HepG2 (cell line): ENCODE data around the gene KLKB1. TPM values are rescaled to one million over a fixed set of nuclear protein-coding genes. Genes with fewer than 3 reads are reported as not detected.

Source experiments
- CEBPG ChIP-seq: IDR thresholded peaks from 2 replicates; pipeline ENCODE4 v1.6.1; 2016
- DBP ChIP-seq: sonication (generic); formaldehyde crosslinking; IDR thresholded peaks from 2 replicates; pipeline ENCODE4 v1.4.0; 2020; ENCODE audit warnings: missing genetic modification reagents; ENCODE audit errors: not compliant biosample characterization
- HMGA1 ChIP-seq: sonication (generic); formaldehyde crosslinking; conservative IDR thresholded peaks from 2 replicates; pipeline ENCODE4 v1.4.0; 2020; ENCODE audit warnings: missing genetic modification reagents
- KAT2B ChIP-seq: fragments of 150-350 bp; IDR thresholded peaks from 2 replicates; pipeline ENCODE4 v1.6.1; 2014; ENCODE audit warnings: low read depth, low read length, borderline replicate concordance
- KDM1A ChIP-seq: IDR thresholded peaks from 2 replicates; pipeline ENCODE4 v1.6.1; 2016; ENCODE audit warnings: missing compliant biosample characterization
- KDM4B ChIP-seq: sonication (generic); formaldehyde crosslinking; IDR thresholded peaks from 2 replicates; pipeline ENCODE4 v1.4.0; 2020; ENCODE audit warnings: missing genetic modification reagents
- KLF15 ChIP-seq: sonication (generic); formaldehyde crosslinking; IDR thresholded peaks from 2 replicates; pipeline ENCODE4 v1.8.1; 2023; ENCODE audit warnings: borderline replicate concordance, mild to moderate bottlenecking, inconsistent platforms, missing genetic modification reagents, mixed read lengths
- KMT2A ChIP-seq: sonication (generic); formaldehyde crosslinking; IDR thresholded peaks from 2 replicates; pipeline ENCODE4 v1.4.0; 2020; ENCODE audit warnings: missing genetic modification reagents
- MTA1 ChIP-seq: sonication (generic); formaldehyde crosslinking; IDR thresholded peaks from 2 replicates; pipeline ENCODE4 v1.4.0; 2020; ENCODE audit warnings: missing genetic modification reagents, mild to moderate bottlenecking, borderline replicate concordance
- MTERF4 ChIP-seq: sonication (generic); formaldehyde crosslinking; IDR thresholded peaks from 2 replicates; pipeline ENCODE4 v1.8.0; 2023; ENCODE audit warnings: mild to moderate bottlenecking, missing genetic modification reagents
- MXD3 ChIP-seq: IDR thresholded peaks from 2 replicates; pipeline ENCODE4 v1.6.1; 2016; ENCODE audit warnings: mild to moderate bottlenecking, missing biosample characterization, missing genetic modification reagents
- MYC ChIP-seq: sonication (generic); formaldehyde crosslinking; IDR thresholded peaks from 2 replicates; pipeline ENCODE4 v1.9.0; 2021; ENCODE audit warnings: missing genetic modification reagents, borderline replicate concordance
- NBN ChIP-seq: fragments of 450-650 bp; conservative IDR thresholded peaks from 2 replicates; pipeline ENCODE4 v1.6.1; 2017
- NCOR1 ChIP-seq: fragments of 200-600 bp; sonication (generic); IDR thresholded peaks from 2 replicates; pipeline ENCODE4 v1.7.0; 2017; ENCODE audit warnings: antibody characterized with exemption, low read length, borderline replicate concordance
- PCBP2 ChIP-seq: fragments of 200-400 bp; formaldehyde crosslinking; optimal IDR thresholded peaks from 2 replicates; pipeline ENCODE3; 2018; ENCODE audit warnings: low read length, low read depth; ENCODE audit not compliant: poor library complexity, severe bottlenecking
- PREB ChIP-seq: sonication (generic); formaldehyde crosslinking; IDR thresholded peaks from 2 replicates; pipeline ENCODE4 v1.4.0; 2020; ENCODE audit warnings: missing genetic modification reagents
- REPIN1 ChIP-seq: sonication (generic); formaldehyde crosslinking; IDR thresholded peaks from 2 replicates; pipeline ENCODE4 v1.8.0; 2022; ENCODE audit warnings: missing genetic modification reagents, low read depth, mild to moderate bottlenecking, borderline replicate concordance
- RXRB ChIP-seq: IDR thresholded peaks from 2 replicates; pipeline ENCODE4 v1.6.1; 2016; ENCODE audit warnings: borderline replicate concordance, missing genetic modification reagents, missing compliant biosample characterization
- SMAD9 ChIP-seq: sonication (generic); formaldehyde crosslinking; IDR thresholded peaks from 2 replicates; pipeline ENCODE4 v1.5.1; 2020; ENCODE audit warnings: mild to moderate bottlenecking, missing genetic modification reagents
- SRSF1 ChIP-seq: fragments of 200-400 bp; formaldehyde crosslinking; optimal IDR thresholded peaks from 2 replicates; pipeline ENCODE3; 2017; ENCODE audit warnings: mild to moderate bottlenecking, low read depth, low read length, moderate library complexity
- ZBTB44 ChIP-seq: sonication (generic); formaldehyde crosslinking; IDR thresholded peaks from 2 replicates; pipeline ENCODE4 v1.4.0; 2020; ENCODE audit warnings: missing genetic modification reagents
- ZNF12 ChIP-seq: sonication (generic); formaldehyde crosslinking; IDR thresholded peaks from 2 replicates; pipeline ENCODE4 v1.5.0; 2020; ENCODE audit warnings: missing genetic modification reagents
- ZNF205 ChIP-seq: IDR thresholded peaks from 2 replicates; pipeline ENCODE4 v1.6.1; 2018; ENCODE audit warnings: missing biosample characterization, missing genetic modification reagents
- ZNF224 ChIP-seq: sonication (generic); formaldehyde crosslinking; IDR thresholded peaks from 2 replicates; pipeline ENCODE4 v1.5.0; 2020; ENCODE audit warnings: mild to moderate bottlenecking, missing genetic modification reagents
- ZNF331 ChIP-seq: sonication (generic); formaldehyde crosslinking; IDR thresholded peaks from 2 replicates; pipeline ENCODE4 v1.4.0; 2020; ENCODE audit warnings: missing genetic modification reagents
- ZNF530 ChIP-seq: sonication (generic); formaldehyde crosslinking; IDR thresholded peaks from 2 replicates; pipeline ENCODE4 v1.5.0; 2020; ENCODE audit warnings: low read depth, mild to moderate bottlenecking, missing genetic modification reagents
- polyA plus RNA-seq, 8 experiments: library from polyadenylated mRNA; depleted of rRNA in 3 of 8; stranded (reverse) in 7 of 8; unstranded in 1 of 8; fragments of >200 nt; fragmentation: Illumina TruSeq in 4 of 8; extraction: Trizol in 4 of 8; gene quantifications; 2 replicates each; pipeline versions ENCODE4 v1.2.1 to v1.2.3, GENCODE V29; 2011 to 2016; ENCODE audit warnings: low read depth in 4 of 8, missing spikeins in 1 of 8, mixed read lengths in 1 of 8; ENCODE audit not compliant: insufficient read depth in 1 of 8
- total RNA-seq, 5 experiments: library from RNA; depleted of rRNA; stranded (reverse); fragments of >200 nt; fragmentation: Illumina TruSeq; extraction: Trizol; gene quantifications; 2 replicates each; pipeline ENCODE4 v1.2.3, GENCODE V29; 2016; ENCODE audit warnings: low read depth in 1 of 5

KLKB1 gene
- total and polyA plus RNA-seq, 2 of the 13 experiments (the other 11 are each of a cell fraction or from before 2014, with no cell fraction given), result 0.26 to 0.49 TPM

- TF ChIP-seq PREB (CRISPR knock-in tag) (no peak), MTA1 (CRISPR knock-in tag) (no peak; the same call in 1 of the 2 replicates), DBP (no peak), ZBTB44 (CRISPR knock-in tag) (no peak), MTERF4 (CRISPR knock-in tag) (no peak), ZNF530 (CRISPR knock-in tag) (no peak), ZNF331 (CRISPR knock-in tag) (peak; percentile 47; the same call in 1 of the 2 replicates), NBN (no peak), SMAD9 (CRISPR knock-in tag) (no peak), KAT2B (peak; percentile 86), REPIN1 (no peak; the same call in 1 of the 2 replicates), MXD3 (CRISPR knock-in tag) (no peak), SRSF1 (no peak), CEBPG (CRISPR knock-in tag) (peak; percentile 39; the same call in 1 of the 2 replicates), NCOR1 (peak; percentile 83; the same call in 1 of the 2 replicates), KLF15 (CRISPR knock-in tag) (no peak), PCBP2 (no peak), MYC (CRISPR knock-in tag) (no peak), KMT2A (CRISPR knock-in tag) (no peak), ZNF12 (CRISPR knock-in tag) (0 out of 2 replicates have a peak, but pooled peaks have one; percentile 25), HMGA1 (CRISPR knock-in tag) (no peak), ZNF224 (no peak), RXRB (peak; percentile 60), KDM1A (CRISPR knock-in tag) (no peak), ZNF205 (CRISPR knock-in tag) (no peak), KDM4B (CRISPR knock-in tag) (no peak)
These were observed 38.7 kb downstream of the KLKB1 start, which contains the start of gene F11 (continued) for GRCh38 chr4:186265683-186266652.
